GM21576 (cell line): ENCODE measurements around the gene MED12.

Source experiments
- ATAC-seq: cut with Tn5 transposase; IDR thresholded peaks from one replicate; pipeline ENCODE4 v1.9.1; 2021; ENCODE audit warnings: mild to moderate bottlenecking, moderate library complexity; ENCODE audit not compliant: unreplicated experiment

MED12 gene

DNA sequence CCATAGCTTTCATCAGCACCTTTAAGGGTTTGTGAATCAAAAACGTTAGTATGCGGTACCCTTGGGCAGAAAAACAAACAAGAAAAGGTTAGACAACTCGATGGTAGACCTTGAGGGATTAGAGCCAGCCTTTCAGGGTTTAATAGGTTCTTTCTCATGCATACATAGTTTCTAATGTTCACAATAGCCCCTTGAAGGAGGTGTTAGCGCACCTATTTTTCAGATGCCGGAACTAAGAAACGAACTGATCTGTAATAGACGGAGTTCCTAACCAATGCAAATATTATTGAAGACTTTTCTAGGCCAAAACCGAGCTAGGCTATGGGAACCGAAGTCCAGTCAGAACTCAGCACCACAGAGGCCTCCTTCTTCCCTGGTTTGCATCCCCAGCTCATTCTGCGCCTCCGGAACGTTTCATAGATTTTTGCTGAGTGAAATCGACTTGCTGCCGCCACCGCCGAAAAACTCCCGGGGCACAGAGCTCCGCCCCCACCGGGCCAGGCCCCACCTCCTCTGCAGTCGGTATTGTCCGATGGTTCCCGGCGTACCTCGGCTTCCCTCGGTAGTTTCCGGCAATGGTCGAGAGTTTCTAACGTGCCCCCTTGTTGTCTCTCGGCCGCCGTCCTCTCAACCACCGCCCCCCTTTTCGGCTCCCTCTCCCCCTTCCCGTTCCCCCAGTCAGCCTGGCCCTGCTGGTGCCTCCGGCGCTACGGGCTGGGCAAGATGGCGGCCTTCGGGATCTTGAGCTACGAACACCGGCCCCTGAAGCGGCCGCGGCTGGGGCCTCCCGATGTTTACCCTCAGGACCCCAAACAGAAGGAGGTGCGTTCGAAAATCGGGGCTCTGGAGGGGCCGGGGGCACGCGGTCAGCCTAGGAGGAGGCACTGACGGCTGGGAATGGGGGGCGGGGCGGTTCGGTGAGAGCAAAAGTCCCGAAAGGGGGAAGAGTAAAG, at the start of gene MED12:
TSS of gene MED12 (plus strand) at position 565 of the 953 bp plus-strand sequence. CDS start at position 724, 159 bp downstream.
- ATAC-seq = peak; percentile 90

DNA sequence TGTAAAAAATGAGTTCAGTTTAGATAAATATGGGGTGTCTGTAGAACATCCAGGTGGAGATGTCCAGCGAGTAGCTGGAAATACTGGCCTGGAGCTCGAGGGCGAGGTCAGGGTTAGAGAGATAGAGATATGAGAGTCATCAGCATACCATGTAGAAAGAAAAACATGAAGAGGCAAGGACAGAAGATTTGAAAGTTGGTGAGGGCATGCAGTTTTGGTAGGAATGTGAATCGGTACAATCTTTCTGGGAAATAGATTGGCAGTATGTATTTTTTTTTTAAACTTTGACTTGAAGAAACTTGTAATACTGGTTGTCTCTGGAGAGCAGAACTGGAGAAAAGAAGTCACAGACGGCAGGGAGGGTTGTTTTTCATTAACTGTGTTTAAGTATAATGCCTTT, 47.9 kb upstream of the MED12 start:
- no peak for ATAC-seq

DNA sequence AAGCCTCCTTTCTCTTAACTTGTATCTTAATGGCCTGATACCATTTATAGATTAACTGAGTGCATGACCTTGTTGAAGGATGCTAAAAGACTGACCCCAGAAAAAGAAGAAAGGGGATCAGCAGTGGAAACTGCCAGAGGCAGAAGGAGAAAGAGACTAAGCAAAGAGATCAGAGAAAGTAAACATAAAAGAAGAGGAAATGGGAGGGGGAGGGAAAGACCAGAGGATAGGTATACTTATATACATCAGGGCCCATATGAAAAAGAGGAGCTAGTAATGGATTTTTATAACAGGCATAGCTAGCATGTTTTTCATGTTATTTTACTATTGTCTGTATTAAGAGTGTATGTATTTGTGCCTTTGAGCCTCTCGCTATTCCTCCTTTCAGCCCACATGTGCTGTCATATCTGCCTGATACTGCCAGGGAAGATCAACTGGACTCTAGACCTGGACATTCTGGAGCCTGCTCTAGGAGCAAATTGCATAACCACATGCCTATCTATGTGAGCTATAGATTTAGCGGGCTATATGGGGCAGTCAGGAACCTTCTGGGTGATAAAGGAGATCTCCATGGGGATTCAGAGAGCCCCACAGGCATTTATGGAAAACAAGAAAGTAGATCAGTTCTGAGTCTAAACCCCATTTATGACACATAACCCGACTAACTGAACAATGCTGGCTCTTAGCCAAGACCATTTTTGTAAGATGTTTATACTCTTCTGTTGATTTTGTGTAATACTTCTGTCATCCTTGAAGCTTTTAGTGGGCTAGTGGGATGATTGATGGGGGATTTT, 36.9 kb upstream of the MED12 start:
- no peak for ATAC-seq

DNA sequence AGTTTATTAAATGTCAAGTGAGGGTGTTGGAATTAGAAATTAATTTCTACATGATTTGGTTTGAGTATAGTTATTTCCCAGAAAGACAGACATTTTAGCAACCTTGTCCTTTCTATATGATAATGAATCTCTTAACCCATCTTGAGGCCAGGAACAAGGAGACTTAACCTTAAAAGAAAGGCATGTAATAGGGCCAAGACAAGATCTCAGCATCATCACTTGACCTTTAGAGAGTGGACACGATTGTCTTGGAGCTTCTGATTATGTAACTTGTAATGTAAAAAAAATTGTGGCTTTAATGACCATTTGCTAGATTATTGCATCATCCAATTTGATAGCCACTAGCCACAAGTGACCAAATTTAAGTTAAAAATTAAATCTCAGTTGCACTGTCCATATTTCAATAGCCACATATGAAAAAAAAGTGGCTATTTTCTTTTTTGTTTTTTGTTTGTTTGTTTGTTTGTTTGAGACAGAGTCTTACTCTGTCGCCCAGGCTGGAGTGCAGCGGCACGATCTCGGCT, 36.2 kb upstream of the MED12 start:
- ATAC-seq = no peak

DNA sequence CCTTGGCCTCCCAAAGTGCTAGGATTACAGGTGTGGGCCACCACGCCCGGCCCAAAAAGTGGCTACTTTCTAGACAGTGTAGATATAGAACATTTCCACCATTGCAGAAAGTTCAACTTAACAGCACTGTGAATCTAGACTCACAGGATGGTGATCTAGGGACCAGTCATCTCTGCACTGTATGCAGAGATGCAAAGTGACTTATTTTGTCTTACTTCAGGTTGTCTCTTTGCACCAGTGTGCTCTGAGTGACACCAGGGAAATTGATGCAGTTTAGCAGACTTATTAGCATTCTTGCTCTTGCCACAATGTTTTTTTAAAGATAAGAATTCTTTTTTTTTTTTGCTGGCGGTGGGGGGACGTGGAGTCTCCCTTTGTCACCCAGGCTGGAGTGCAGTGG, 35.6 kb upstream of the MED12 start:
- ATAC-seq = no peak

DNA sequence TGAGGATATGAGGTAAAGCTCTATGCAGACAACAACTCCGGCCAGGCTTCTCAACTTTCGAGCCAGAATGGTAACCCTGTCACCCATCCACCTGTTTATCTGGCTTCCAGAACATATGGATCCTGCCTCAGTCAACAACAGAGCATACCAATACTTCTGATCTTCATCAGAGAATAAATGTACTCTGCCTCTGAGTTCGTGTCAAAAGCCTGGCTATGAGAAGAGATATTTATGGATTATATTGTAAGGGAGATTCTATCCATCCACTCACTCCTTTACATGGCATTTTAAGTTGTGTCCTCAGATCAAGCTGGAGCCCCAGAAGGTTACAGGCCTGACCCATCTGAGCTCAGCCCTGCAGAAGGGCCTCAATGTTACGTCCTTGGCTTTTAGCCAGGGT, 32.5 kb upstream of the MED12 start:
- ATAC-seq = no peak

DNA sequence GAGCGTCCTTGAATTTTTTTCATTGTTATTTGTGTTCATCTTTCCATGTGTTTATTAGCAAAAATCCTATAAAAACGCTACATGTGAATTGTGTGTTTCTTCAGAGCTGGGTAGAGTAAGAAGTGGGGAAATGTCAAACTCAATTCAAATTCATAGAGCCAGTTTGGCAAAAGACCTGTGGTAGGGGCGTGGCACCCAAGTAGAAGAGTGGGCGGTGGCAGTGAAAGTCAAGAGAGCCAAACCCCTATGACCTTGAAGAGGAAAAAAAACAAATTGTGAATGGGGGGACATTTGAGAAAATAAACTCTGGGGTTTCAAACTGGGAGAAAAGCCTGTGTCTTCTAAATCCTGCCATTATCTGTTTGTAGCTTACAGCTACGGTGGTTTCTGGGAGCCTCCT, 27.1 kb upstream of the MED12 start:
- no peak for ATAC-seq

DNA sequence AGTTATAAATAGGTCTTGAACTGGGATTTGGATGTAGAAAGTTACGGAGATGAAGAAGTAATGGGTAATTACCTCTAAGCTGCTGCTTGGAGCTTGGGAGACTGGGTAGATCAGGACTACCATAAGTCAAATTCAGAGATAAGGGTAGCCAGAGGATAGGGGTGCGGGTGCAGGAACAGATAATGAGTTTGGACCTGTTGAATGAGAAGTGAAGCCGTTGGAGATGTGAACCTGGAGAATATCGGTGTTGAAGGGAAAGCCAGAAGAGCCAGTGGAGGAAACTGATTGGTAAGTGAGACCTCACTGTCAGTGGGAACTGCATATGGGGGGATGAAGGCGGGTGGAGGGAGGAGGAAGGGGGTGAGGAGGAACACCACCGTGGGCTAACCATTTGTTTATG, 23.4 kb upstream of the MED12 start:
- no peak for ATAC-seq

DNA sequence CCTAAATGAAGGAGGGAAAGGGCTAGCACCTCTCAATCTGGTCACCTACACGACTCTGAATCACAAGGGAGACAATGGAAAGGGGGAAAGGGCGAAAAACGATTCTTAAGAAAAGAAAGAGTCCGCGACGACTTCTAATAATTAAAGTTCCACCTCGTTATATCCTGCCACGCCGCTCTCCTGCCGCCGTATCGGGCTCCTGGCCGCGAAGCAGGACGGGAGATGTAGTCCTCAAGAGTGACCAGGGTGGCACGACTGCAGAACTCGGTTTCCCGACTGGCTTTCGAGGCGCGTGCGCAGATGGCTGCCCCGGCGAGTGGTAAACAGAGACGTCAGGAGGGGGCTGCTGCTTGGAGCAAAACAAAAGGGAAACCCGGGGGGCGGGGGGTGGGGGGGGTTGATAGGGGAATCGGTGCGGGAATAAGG, 22.8 kb upstream of the MED12 start, which contains the start of gene FOXO4:
TSS of gene FOXO4 (plus strand) at position 297 of the 426 bp plus-strand sequence. CDS start 678 bp downstream, outside the sequence.
- peak; percentile 91 for ATAC-seq

DNA sequence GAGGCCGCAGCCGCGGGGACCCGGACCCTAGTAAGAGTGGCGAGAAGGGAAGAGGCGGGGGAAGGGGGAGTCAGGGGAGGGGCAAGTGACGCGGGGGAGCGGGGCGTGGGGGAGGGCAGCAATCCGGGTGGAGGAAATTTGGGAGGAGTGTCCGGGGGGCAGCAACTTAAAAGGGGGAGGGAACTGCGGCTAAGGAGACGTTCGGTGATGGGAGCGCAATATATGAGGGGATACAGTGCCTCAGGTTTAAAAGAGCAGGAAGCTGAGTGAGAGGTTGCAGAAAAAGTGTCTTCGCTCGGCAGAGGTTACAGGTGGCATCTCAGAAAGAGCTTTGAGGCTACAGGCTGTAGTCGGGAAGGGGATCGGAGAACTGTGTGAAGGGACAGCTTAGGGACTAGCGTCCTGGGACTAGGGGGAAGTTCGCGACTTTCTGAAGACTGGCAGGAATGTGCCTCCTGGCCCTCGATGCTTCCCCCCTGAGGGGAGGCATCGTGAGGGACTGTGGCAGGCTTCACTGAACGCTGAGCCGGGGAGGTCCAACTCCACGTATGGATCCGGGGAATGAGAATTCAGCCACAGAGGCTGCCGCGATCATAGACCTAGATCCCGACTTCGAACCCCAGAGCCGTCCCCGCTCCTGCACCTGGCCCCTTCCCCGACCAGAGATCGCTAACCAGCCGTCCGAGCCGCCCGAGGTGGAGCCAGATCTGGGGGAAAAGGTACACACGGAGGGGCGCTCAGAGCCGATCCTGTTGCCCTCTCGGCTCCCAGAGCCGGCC, 22.2 kb upstream of the MED12 start:
- ATAC-seq = no peak

DNA sequence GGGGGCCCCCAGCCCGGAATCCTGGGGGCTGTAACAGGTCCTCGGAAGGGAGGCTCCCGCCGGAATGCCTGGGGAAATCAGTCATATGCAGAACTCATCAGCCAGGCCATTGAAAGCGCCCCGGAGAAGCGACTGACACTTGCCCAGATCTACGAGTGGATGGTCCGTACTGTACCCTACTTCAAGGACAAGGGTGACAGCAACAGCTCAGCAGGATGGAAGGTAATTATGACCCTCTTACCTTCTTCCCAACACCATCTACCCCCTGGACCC, 21.7 kb upstream of the MED12 start:
- no peak for ATAC-seq

DNA sequence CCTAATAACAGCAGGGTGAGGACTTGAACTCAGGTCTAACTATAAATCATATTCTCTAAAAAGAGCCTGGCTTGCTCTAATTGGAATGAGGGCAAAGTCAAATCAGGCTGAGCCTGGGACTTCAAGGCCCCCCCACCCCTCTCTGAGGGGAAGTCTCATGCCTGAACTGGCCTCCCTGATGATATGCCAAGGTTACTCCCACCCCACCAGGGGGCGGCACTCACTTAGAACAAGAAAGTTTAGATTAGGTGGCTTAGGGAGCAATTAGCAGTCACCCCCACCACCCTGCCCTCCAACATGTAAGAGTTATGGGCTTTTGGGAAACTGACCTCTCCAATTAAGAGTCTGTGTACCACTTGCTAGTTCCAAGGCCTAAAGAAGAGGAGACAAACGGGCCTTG, 20.1 kb upstream of the MED12 start:
- peak; percentile 42 for ATAC-seq

DNA sequence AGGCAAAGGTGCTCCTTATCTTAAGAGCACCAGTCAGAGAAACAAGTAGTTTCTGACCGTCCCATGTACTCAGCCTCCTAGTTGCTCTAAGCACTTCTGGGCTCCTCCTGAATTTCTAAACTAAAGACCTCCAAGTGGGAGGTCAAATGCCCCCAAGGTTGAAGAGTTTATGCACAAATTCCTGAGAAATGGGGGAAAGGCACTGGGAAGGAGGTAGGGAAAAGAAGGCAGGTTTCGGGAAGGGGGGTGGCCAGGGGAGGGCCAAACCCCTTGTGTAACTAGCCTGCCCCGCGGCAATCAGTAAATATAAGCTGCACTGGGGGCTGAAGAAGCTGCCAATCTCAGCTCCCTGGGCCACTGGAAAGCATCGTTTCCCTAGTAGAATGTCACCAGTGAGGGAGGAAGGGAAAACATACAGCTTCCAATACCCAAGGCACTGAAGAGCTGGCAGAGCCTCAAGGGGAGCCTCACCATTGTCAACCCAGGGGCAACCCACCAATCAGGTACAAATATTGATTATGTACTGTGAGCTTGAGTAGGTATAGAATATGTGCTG, 19.4 kb upstream of the MED12 start:
- no peak for ATAC-seq

DNA sequence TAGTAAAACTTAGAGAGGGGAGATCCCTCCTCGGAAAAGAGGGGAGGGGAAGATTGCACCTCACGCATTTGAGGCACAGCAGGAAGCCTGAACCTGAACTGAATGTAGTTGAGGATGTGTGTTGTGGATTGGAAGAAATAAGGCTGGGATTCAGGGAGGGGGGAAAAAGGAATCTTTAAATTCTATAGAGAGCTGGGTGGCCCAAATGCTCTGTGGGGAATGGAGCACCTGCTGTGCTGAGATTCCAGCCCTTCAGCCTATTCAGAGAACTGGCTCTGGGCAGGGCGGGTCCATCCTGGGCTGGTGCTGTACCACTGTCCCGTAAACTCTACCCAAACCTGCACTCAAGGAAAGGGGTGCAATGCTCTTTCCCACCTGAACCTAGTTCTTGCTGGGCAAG, 18.7 kb upstream of the MED12 start:
- no peak for ATAC-seq

DNA sequence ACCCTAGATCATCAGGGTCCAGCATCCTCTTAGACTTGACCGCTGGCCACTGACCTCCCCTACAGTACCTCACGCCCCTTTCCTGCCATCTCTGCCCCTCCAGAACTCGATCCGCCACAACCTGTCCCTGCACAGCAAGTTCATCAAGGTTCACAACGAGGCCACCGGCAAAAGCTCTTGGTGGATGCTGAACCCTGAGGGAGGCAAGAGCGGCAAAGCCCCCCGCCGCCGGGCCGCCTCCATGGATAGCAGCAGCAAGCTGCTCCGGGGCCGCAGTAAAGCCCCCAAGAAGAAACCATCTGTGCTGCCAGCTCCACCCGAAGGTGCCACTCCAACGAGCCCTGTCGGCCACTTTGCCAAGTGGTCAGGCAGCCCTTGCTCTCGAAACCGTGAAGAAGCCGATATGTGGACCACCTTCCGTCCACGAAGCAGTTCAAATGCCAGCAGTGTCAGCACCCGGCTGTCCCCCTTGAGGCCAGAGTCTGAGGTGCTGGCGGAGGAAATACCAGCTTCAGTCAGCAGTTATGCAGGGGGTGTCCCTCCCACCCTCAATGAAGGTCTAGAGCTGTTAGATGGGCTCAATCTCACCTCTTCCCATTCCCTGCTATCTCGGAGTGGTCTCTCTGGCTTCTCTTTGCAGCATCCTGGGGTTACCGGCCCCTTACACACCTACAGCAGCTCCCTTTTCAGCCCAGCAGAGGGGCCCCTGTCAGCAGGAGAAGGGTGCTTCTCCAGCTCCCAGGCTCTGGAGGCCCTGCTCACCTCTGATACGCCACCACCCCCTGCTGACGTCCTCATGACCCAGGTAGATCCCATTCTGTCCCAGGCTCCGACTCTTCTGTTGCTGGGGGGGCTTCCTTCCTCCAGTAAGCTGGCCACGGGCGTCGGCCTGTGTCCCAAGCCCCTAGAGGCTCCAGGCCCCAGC, 17.6 kb upstream of the MED12 start:
- ATAC-seq = no peak

DNA sequence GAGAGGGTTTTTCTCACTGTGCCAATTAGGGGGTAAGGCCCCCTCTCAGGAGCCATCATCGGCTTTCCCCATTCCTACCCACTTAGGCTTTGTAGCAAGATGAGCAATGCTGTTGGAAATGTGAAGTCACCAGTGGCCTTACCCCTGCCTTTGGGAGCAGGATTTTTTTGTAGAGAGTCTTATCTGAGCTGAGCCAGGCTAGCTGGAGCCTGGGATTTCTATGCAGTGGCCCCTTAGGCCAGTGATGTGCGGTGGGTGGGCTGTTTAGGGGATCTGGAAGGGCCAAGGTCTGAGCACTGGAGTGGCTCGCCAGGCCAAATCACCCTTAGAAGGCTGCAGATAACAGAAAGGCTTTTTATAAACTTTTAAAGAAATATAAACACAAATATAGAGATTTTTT, 16.1 kb upstream of the MED12 start:
- ATAC-seq = no peak

DNA sequence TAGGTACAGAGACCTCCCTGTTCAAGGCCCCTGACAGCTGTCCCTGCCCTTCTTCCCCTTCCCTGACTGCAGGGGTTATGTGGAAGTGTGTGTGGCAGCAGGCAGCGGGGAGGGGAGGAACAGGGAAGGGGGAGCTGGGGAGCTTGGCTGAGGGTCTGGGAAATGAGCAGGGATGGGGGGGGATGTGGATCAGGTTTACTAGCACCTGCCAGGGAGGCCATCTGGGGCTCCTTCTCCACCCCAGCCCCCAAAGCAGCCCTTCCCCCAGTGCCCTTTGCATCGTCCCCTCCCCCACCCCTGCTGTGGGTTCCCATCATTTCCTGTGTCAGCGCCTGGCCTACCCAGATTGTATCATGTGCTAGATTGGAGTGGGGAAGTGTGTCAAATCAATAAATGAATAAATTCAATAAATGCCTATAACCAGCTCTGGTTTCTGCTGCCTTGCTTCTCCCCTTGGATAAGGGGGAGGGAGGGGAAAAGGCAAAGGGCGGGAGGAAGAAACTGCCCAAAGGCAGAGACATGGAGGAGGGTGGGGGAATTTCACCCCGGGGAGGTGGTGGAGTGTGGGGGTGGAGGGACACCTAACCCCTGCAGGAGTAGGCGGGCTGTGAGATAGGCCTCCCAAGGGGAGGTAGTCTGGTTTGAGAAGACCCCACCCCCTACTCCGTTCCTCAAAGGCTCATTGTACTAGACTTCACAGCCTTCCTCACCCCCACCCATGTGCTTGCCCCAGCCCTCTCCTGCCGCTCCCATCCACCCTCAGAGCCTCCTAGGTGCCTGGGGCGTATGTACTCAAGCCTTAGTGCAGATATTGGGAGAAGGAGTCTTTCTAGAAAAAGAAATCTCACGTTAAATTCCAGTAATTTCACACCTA, 15.0 kb upstream of the MED12 start:
- ATAC-seq = no peak

DNA sequence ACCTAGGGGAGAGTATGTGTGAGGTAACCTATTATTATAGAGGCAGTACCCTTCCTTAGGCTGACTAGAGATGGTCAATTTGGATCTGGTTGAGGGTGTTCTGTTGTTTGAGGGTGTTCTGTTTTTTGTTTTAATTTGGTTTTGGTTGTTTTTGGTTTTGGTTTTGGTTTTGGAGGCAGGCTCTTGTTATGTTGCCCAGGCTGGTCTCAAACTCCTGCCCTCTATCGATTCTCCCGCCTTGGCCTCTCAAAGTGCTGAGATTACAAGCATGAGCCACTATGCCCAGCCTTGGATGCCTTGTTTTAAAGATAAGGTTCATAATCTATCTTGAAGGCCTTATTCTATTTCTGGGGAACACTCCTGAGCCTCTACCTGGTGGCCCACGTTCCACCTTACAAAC, 12.8 kb upstream of the MED12 start:
- no peak for ATAC-seq

DNA sequence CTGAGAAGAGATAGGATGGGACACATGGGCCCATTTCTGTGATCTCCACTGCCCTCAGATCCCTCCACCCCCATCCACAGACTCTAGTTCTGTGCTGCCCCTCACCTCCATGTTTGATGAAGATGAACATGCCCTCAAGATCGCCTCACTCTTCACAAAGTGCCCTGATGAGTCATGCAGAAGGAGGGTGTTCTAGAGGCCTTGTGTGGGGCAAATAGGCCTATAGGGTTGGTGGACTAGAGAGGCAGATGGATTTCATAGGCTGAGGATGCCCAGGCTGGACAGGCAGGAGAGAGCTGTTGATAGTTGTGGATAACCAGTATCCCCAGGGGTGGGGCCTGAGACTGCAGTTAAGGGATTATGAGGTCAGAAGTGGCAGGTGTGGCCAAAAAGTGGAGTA, 12.0 kb upstream of the MED12 start, which contains the start of gene CXorf65:
TSS of gene CXorf65 (minus strand) at position 314 of the 400 bp plus-strand sequence. CDS start at position 130, 184 bp downstream.
- no peak for ATAC-seq
